HL-60/S4 (cell line): Measurements from ENCODE around the gene SLX4.

Experiments used
- in situ Hi-C: fragments of 300-500 bp; cut with MboI; formaldehyde crosslinking; loops from 2 replicates; pipeline ENCODE4 v1.14.3; 2022; ENCODE audit warnings: low sequenced_read_pairs

SLX4 gene

DNA sequence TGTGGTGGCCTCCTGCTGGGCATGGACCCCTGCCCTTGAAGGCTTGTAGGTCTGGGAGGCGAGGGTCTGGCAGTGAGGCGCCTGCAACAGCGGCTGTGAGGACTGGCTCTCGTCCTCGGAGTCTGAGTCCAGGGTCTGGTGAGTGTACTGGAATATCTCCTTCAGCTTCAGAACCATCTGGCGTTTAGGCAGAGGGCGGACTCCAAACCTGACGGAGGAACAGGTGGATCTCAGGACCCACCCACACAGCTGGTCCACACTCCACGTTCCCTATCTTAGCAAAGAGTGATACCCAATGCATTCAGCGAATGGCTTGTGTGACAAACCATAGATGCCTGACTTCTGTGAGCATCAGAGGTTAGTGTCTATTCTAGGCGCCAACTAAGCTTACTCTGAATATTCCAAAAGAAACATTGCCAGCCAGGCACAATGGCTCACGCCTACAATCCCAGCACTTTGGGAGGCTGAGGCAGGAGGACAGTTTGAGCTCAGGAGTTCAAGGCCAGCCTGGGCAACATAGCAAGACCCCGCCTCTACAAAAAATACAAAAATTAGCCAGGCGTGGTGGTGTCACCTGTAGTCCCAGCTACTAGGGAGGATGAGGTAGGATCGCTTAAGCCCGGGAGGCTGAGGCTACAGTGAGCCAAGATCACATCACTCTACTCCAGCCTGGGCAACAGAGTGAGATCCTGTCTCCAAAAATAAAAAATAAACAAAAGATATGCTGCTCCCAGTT, 27.9 kb downstream of the SLX4 start:
- in situ Hi-C loops = no loop called here

- in situ Hi-C loops = no loop called here
Observed at GRCh38 chr16:3582276-3583165, 28.9 kb downstream of the SLX4 start.

DNA sequence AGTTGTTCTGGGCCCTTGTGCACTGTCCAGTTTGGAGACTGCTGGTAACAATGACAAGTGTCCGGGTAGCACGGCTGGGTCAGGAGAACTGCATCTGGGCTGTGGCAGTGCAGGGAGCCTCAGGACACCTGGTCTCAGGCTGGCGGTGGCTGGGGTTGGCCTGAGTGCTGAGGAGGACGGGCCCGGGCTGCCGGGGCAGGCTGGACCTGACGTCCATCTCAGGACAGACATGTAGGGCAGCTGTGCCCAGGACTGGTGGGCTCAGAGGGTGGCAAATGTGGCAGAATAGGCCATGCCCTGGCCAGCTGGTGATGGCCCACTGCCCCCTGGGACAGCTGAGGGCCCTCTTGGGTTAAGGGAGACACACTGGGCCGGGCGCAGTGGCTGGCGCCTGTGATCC, 30.0 kb downstream of the SLX4 start:
- in situ Hi-C loops = no loop called here

GRCh38 chr16:3580686-3581085, 30.7 kb downstream of the SLX4 start:
- in situ Hi-C loops = no loop called here

GRCh38 chr16:3580251-3580651, 31.2 kb downstream of the SLX4 start:
- in situ Hi-C loops = no loop called here

DNA sequence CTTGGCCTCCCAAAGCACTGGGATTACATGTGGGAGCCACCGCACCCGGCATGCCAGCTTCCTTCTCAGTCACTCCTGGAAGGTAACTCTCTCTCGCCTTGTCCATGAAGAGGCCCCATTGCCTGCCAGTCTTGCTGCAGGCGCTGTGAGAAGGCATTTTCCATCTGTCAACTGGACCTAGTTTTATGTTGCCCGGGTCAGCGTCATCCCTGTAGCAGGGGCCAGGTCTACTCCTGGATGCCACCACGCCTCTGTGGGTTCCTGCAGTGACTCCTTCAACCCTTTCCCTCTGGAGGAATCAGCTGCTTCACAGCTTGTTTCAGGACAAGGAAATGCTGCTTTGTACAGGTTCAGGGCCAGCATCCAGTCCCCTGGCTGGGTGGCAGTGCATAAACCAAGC, 31.6 kb downstream of the SLX4 start:
- in situ Hi-C loops = no loop called here

GRCh38 chr16:3578610-3579551, 32.5 kb downstream of the SLX4 start:
- in situ Hi-C loops = no loop called here

DNA sequence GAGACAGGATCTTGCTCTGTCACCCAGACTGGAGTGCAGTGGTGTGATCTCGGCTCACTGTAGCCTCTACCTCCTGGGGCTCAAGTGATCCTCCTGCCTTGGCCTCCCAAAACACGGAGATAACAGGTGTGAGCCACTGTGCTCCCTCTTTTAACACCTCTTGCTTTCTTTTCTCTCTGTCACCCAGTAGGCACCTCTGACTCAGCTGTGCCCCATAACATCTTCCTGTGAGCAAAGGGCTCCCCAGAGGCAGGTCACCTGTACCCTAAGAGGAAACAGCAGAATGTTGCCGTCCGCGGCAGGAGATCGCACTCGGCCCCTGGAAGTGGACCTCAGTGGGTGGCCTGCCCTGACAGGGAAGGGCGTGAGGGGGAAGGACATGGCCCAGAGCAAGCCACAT, 33.3 kb downstream of the SLX4 start:
- in situ Hi-C loops = no loop called here

GRCh38 chr16:3577302-3577752, 34.1 kb downstream of the SLX4 start, which contains the start of gene NLRC3:
TSS of gene NLRC3 (minus strand) at chr16:3577403. CDS start at chr16:3565036, 12,367 bp downstream.
- in situ Hi-C loops = no loop called here

DNA sequence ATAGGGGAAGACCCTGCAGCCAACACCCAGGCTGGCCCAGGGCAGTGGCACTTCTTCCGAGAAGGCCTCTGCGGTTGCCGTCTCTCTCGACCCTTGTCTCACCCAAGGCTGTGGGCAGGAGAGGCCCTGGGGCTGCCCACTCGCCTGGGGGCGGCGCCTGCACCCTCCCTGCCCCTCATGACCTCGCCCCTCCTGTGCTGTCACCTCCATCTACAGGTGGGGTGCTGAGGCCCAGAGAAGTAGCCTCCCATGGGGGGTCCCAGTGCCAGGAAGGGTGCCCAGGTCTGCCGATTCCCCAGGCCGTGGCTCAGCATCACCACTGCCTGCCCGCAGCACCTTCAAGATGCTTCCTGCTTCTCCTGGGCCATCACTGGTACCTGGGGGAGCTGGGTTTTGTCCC, 35.2 kb downstream of the SLX4 start:
- in situ Hi-C loops = no loop called here

- in situ Hi-C loops = no loop called here
Observed at GRCh38 chr16:3575491-3575890, 35.9 kb downstream of the SLX4 start.

- in situ Hi-C loops = no loop called here
Observed at GRCh38 chr16:3574195-3574594, 37.2 kb downstream of the SLX4 start.

DNA sequence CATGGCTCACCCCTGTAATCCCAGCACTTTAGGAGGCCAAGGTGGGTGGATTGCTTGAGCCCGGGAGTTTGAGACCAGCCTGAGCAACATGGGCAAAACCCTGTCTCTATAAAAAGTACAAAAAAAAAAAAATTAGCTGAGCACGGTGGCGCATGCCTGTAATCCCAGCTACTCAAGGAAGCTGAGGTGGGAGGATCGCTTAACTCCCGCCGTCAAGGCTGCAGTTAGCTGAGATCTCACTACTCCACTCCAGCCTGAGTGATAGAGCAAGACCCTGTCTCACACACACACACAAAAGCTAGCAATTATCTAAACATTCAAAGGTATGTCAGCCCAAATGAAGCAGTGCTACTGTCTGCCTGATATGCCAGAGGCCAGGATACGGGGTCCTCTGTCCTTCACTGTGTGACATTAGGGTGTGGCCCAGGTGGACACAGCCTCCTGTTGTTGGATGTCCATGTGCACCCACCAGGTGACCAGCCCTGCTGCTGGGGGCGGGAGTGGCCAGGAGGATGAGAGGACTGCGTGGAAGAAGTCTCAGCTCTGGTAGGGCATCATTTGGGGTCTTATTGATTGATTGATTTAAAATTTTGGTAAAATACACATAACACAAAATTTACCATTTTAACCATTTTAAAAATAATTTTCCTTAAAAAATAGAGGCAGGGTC, 38.1 kb downstream of the SLX4 start:
- in situ Hi-C loops = no loop called here

- in situ Hi-C loops = no loop called here
Observed at GRCh38 chr16:3570420-3571062, 40.9 kb downstream of the SLX4 start.

- in situ Hi-C loops = no loop called here
Observed at GRCh38 chr16:3569851-3570250, 41.6 kb downstream of the SLX4 start.

- in situ Hi-C loops = no loop called here
Observed at GRCh38 chr16:3566990-3567389, 44.4 kb downstream of the SLX4 start.

- in situ Hi-C loops = no loop called here
Observed at GRCh38 chr16:3564889-3565141, 46.6 kb downstream of the SLX4 start.

DNA sequence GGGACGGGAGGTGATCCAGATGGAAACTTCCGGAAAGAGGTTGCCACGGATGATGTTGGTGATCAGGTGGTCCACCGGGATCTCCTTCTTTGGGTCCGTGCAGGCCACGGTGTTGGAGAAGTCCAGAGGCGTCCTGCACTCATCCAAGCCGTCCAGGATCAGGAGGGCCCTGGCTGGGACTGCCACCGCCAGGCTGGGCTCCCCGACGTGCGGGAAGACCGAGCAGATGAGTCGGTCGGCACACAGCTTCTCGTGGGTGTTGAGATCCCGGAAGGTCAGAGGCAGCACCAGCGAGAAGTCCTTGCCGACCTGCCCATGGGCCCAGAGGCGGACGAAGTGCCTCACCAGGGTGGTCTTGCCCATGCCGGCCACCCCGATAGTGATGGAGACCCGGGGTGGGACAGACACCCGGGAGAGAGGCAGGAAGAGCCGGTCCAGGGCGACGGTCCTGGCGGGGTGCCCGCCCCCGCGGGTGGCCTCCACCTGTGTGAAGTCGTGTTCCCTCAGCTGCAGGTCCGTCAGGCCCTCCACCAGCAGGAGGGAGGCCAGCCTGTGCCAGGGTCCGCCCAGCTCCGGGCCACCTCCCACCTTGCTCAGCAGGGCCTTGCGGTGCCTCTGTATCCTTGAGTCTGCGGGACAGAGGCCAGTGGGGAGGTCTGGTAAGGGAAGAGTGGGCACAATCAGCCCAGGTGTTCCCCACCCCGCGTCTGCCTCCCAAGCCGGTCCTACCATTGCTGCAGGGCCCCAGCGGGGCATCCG, 47.1 kb downstream of the SLX4 start:
- in situ Hi-C loops = no loop called here

DNA sequence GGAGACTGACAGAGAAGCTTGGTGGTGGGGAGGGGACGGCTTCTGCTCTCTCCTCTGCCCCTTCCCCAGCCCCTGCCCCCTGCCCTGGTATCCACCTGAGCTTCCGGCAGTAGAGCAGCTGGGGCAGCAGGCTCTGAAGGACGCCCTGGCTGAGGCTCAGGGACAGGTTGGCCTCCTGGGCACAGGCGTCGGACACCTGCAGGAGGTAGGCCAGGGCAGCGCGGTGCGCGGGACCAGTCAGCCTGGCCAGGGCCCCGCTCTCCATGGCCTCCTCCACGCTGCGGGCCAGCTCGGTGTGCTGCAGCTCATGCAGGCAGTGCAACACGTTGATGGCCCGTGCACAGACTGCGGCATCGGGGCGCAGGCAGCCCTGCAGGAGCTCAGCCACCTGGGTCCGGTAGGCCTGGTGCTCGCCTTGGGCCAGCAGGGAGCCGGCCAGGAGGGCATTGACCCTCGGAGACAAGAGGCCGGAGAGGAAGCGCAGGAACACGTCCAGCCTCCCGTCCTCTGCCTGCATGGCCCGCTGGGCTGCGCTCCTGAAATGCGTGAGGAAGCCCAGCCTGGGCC, 48.4 kb downstream of the SLX4 start:
- in situ Hi-C loops = no loop called here
